KMS-11 (cell line): ENCODE results near the gene FCN2.

Source experiments
- H2AFZ ChIP-seq: fragments of 200-600 bp; sonication (generic); 2 replicates; pipeline ENCODE4 v1.6.1; 2016; ENCODE audit warnings: antibody characterized with exemption, mixed run types, low read depth
- H3K27ac ChIP-seq: fragments of 200-600 bp; sonication (generic); 2 replicates; pipeline ENCODE4 v1.6.1; 2016; ENCODE audit warnings: mild to moderate bottlenecking, mixed run types
- H3K27me3 ChIP-seq: fragments of 200-600 bp; sonication (generic); 2 replicates; pipeline ENCODE4 v1.6.1; 2017; ENCODE audit warnings: mild to moderate bottlenecking, low read depth, mixed run types, moderate library complexity; ENCODE audit not compliant: insufficient read depth
- H3K36me3 ChIP-seq: fragments of 200-600 bp; sonication (generic); 2 replicates; pipeline ENCODE4 v1.6.1; 2017; ENCODE audit warnings: mild to moderate bottlenecking, mixed run types; ENCODE audit not compliant: insufficient read depth
- H3K4me1 ChIP-seq: fragments of 200-600 bp; sonication (generic); 2 replicates; pipeline ENCODE4 v1.6.1; 2016; ENCODE audit warnings: mild to moderate bottlenecking, low read depth, mixed run types; ENCODE audit not compliant: poor library complexity, severe bottlenecking
- H3K4me2 ChIP-seq: fragments of 200-600 bp; sonication (generic); 2 replicates; pipeline ENCODE4 v1.7.0; 2016; ENCODE audit warnings: mild to moderate bottlenecking, mixed run types
- H3K4me3 ChIP-seq: fragments of 200-600 bp; sonication (generic); IDR thresholded peaks from 2 replicates; pipeline ENCODE4 v1.6.1; 2017; ENCODE audit warnings: low read depth, low read length, mixed read lengths; ENCODE audit not compliant: insufficient read depth
- H3K79me2 ChIP-seq: fragments of 200-600 bp; sonication (generic); 2 replicates; pipeline ENCODE4 v1.6.1; 2016; ENCODE audit warnings: low read depth, mixed run types; ENCODE audit not compliant: insufficient read depth
- H3K9ac ChIP-seq: fragments of 200-600 bp; sonication (generic); 2 replicates; pipeline ENCODE4 v1.6.1; 2016; ENCODE audit warnings: mild to moderate bottlenecking, mixed run types
- H4K20me1 ChIP-seq: fragments of 200-600 bp; sonication (generic); 2 replicates; pipeline ENCODE4 v1.6.1; 2016; ENCODE audit warnings: mild to moderate bottlenecking, mixed run types; ENCODE audit not compliant: insufficient read depth
- CTCF ChIP-seq: fragments of 200-600 bp; sonication (generic); conservative IDR thresholded peaks from 2 replicates; pipeline ENCODE4 v1.6.1; 2017; ENCODE audit warnings: low read depth, mild to moderate bottlenecking, antibody characterized with exemption, low read length, moderate library complexity, mixed read lengths

Gene FCN2

GRCh38 chr9:134918646-134919045, 38.0 kb downstream of the FCN2 start:
- no peak for TF ChIP-seq CTCF
- H2AFZ ChIP-seq, result no peak overlapping the region
- H3K9ac ChIP-seq, result no peak overlapping the region
- H3K27ac ChIP-seq, result no peak overlapping the region
- no peak overlapping the region for H3K4me2 ChIP-seq
- H3K79me2 ChIP-seq, result no peaks in the 10 kb centered on the region
- no peaks in the 10 kb centered on the region for H3K36me3 ChIP-seq
- H3K27me3 ChIP-seq, result peaks cover 9% of the 10 kb centered on the region; the same call in 1 of the 2 replicates
- H3K4me3 ChIP-seq, result no peak overlapping the region
- no peaks in the 10 kb centered on the region for H3K4me1 ChIP-seq
- H4K20me1 ChIP-seq, result no peaks in the 10 kb centered on the region

- Histone ChIP-seq H3K4me3 (no peak overlapping the region), H3K79me2 (no peaks in the 10 kb centered on the region), H3K4me2 (no peak overlapping the region), H3K4me1 (no peaks in the 10 kb centered on the region), H3K27me3 (peaks cover 9% of the 10 kb centered on the region; the same call in 1 of the 2 replicates), H4K20me1 (no peaks in the 10 kb centered on the region), H3K9ac (no peak overlapping the region), H2AFZ (no peak overlapping the region), H3K36me3 (no peaks in the 10 kb centered on the region), H3K27ac (no peak overlapping the region)
- TF ChIP-seq CTCF, result no peak
Observed at GRCh38 chr9:134919303-134919702, 38.7 kb downstream of the FCN2 start.

GRCh38 chr9:134922066-134922931, 41.7 kb downstream of the FCN2 start:
- H3K27me3 ChIP-seq, result peaks cover 15% of the 10 kb centered on the region; the same call in 1 of the 2 replicates
- no peak overlapping the region for H3K4me3 ChIP-seq
- H3K9ac ChIP-seq, result no peak overlapping the region
- H3K79me2 ChIP-seq, result no peaks in the 10 kb centered on the region
- no peak overlapping the region for H3K4me2 ChIP-seq
- TF ChIP-seq CTCF, result no peak
- no peaks in the 10 kb centered on the region for H3K4me1 ChIP-seq
- H3K27ac ChIP-seq, result no peak overlapping the region
- no peaks in the 10 kb centered on the region for H3K36me3 ChIP-seq
- H4K20me1 ChIP-seq, result no peaks in the 10 kb centered on the region
- no peak overlapping the region for H2AFZ ChIP-seq

- no peak overlapping the region for H2AFZ ChIP-seq
- no peak overlapping the region for H3K4me3 ChIP-seq
- TF ChIP-seq CTCF, result no peak
- peaks cover 19% of the 10 kb centered on the region; the same call in 1 of the 2 replicates for H3K27me3 ChIP-seq
- H3K4me1 ChIP-seq, result no peaks in the 10 kb centered on the region
- H3K4me2 ChIP-seq, result no peak overlapping the region
- H3K9ac ChIP-seq, result no peak overlapping the region
- H3K27ac ChIP-seq, result no peak overlapping the region
- H3K79me2 ChIP-seq, result no peaks in the 10 kb centered on the region
- no peaks in the 10 kb centered on the region for H4K20me1 ChIP-seq
- H3K36me3 ChIP-seq, result no peaks in the 10 kb centered on the region
Observed at GRCh38 chr9:134922932-134923240, 42.3 kb downstream of the FCN2 start.
